GM18951 (cell line): ENCODE data around the gene KCNAB1.
"Not testable (repeated sequence)": the region's sequence is repeated elsewhere in the genome, so short reads cannot be mapped to it uniquely, and the experiment has no call there.

Experiments
- POLR2A ChIP-seq: IDR thresholded peaks from 4 replicates; pipeline ENCODE4 v1.6.1; 2011; ENCODE audit warnings: mild to moderate bottlenecking; ENCODE audit not compliant: insufficient read length, insufficient read depth; ENCODE audit errors: extremely low read depth
- in situ Hi-C: fragments of 300-500 bp; cut with MboI; formaldehyde crosslinking; loops from one replicate; pipeline ENCODE4 v1.12.0; 2022; ENCODE audit warnings: low sequenced_read_pairs, mixed read lengths, inconsistent platforms; ENCODE audit not compliant: unreplicated experiment

KCNAB1 gene

GRCh38 chr3:156558389-156558788 lies 438.0 kb downstream of the KCNAB1 start:
- in situ Hi-C loops: loop anchor here (10.0 kb wide), 1 partner anchor 106 kb away; no protein-coding TSS in a partner anchor

GRCh38 chr3:156559321-156559720 lies 438.9 kb downstream of the KCNAB1 start:
- no peak for TF ChIP-seq POLR2A
- in situ Hi-C loops: loop anchor here (10.0 kb wide), 1 partner anchor 105 kb away; no protein-coding TSS in a partner anchor

More at GRCh38 chr3:156558389-156558788, 438.0 kb downstream of the KCNAB1 start:
- no peak for TF ChIP-seq POLR2A

GRCh38 chr3:156561533-156561932 lies 441.2 kb downstream of the KCNAB1 start:
- in situ Hi-C loops: no loop called here
- no peak for TF ChIP-seq POLR2A

GRCh38 chr3:156562486-156562885 lies 442.1 kb downstream of the KCNAB1 start:
- in situ Hi-C loops: not testable (repeated sequence)

GRCh38 chr3:156563900-156564682 lies 443.7 kb downstream of the KCNAB1 start:
- no peak for TF ChIP-seq POLR2A
- in situ Hi-C loops: no loop called here

- in situ Hi-C loops: not testable (repeated sequence)
Observed at GRCh38 chr3:156569016-156569415, 448.6 kb downstream of the KCNAB1 start.

- in situ Hi-C loops: not testable (repeated sequence)
Observed at GRCh38 chr3:156569881-156570280, 449.5 kb downstream of the KCNAB1 start.

GRCh38 chr3:156575641-156576040 lies 455.3 kb downstream of the KCNAB1 start:
- in situ Hi-C loops: no loop called here
- no peak for TF ChIP-seq POLR2A

- no peak for TF ChIP-seq POLR2A
- in situ Hi-C loops: no loop called here
Observed at GRCh38 chr3:156576051-156576450, 455.7 kb downstream of the KCNAB1 start.

GRCh38 chr3:156576651-156577348 lies 456.4 kb downstream of the KCNAB1 start:
- no peak for TF ChIP-seq POLR2A

GRCh38 chr3:156577736-156578135 lies 457.4 kb downstream of the KCNAB1 start:
- in situ Hi-C loops: no loop called here

More at GRCh38 chr3:156576651-156577348, 456.4 kb downstream of the KCNAB1 start:
- in situ Hi-C loops: no loop called here

GRCh38 chr3:156579427-156579851 lies 459.1 kb downstream of the KCNAB1 start:
- no peak for TF ChIP-seq POLR2A
- in situ Hi-C loops: no loop called here

More at GRCh38 chr3:156577736-156578135, 457.4 kb downstream of the KCNAB1 start:
- no peak for TF ChIP-seq POLR2A

- in situ Hi-C loops: no loop called here
- no peak for TF ChIP-seq POLR2A
Observed at GRCh38 chr3:156581033-156581432, 460.7 kb downstream of the KCNAB1 start.

- in situ Hi-C loops: no loop called here
- no peak for TF ChIP-seq POLR2A
Observed at GRCh38 chr3:156581954-156582353, 461.6 kb downstream of the KCNAB1 start.
